OCI-LY7 (cell line): ENCODE data around the gene TMEM223. TPM values are rescaled to one million over a fixed set of nuclear protein-coding genes. Genes with fewer than 3 reads are reported as not detected.

Source experiments
- BruUV-seq: library from RNA; stranded (reverse); fragments of 400-500 nt; replicated peaks from 2 replicates; lab custom pipeline; 2021; lab: Mats Ljungman, UMichigan
- CTCF ChIA-PET: fragments of 300-600 bp; sonication (Branson Sonifier 250); formaldehyde crosslinking; loops from one replicate; lab custom pipeline; 2022; ENCODE audit warnings: antibody characterized with exemption; ENCODE audit not compliant: unreplicated experiment; lab: Charles Lee
- POLR2A ChIA-PET: fragments of 300-600 bp; sonication (Branson Sonifier 250); formaldehyde crosslinking; loops from one replicate; lab custom pipeline; 2022; ENCODE audit warnings: antibody characterized with exemption; lab: Charles Lee
- DNase-seq: peaks from one replicate; pipeline ENCODE4 v3.0.0-alpha.2; 2015; ENCODE audit warnings: low spot score
- H2AFZ ChIP-seq: fragments of 200-600 bp; sonication (generic), shearing (Covaris generic); 2 replicates; pipeline ENCODE4 v1.6.1; 2014; ENCODE audit warnings: mild to moderate bottlenecking, antibody characterized with exemption, low read length, moderate library complexity
- H3K27ac ChIP-seq: fragments of 200-600 bp; sonication (generic); 2 replicates; pipeline ENCODE4 v1.5.1; 2014; ENCODE audit warnings: mixed run types, low read depth, mild to moderate bottlenecking, moderate library complexity, low read length, inconsistent platforms; ENCODE audit not compliant: poor library complexity, severe bottlenecking
- H3K36me3 ChIP-seq: fragments of 200-600 bp; sonication (generic); 2 replicates; pipeline ENCODE4 v1.6.1; 2014; ENCODE audit warnings: mild to moderate bottlenecking, antibody characterized with exemption, low read length, moderate library complexity, mixed read lengths; ENCODE audit not compliant: insufficient read depth
- H3K4me1 ChIP-seq: fragments of 200-600 bp; sonication (generic); 2 replicates; pipeline ENCODE4 v1.5.1; 2014; ENCODE audit warnings: mild to moderate bottlenecking, low read length; ENCODE audit not compliant: insufficient read depth, poor library complexity, severe bottlenecking
- H3K4me2 ChIP-seq: fragments of 200-600 bp; sonication (generic); 2 replicates; pipeline ENCODE4 v1.6.1; 2014; ENCODE audit warnings: mild to moderate bottlenecking, low read length
- H3K4me3 ChIP-seq: fragments of 200-600 bp; sonication (generic); 2 replicates; pipeline ENCODE4 v1.5.1; 2014; ENCODE audit warnings: mild to moderate bottlenecking, low read depth, low read length; ENCODE audit not compliant: poor library complexity, severe bottlenecking
- H3K79me2 ChIP-seq: fragments of 200-600 bp; sonication (generic); 2 replicates; pipeline ENCODE4 v1.6.1; 2016; ENCODE audit warnings: low read depth, mild to moderate bottlenecking, low read length, moderate library complexity, mixed read lengths; ENCODE audit not compliant: insufficient read depth
- H3K9me2 ChIP-seq: fragments of 200-600 bp; sonication (generic); 2 replicates; pipeline ENCODE4 v1.6.1; 2016; ENCODE audit warnings: mild to moderate bottlenecking, low read length, mixed read lengths; ENCODE audit not compliant: insufficient read depth
- H3K9me3 ChIP-seq: fragments of 200-600 bp; sonication (generic); 2 replicates; pipeline ENCODE4 v1.6.1; 2014; ENCODE audit warnings: mild to moderate bottlenecking, mixed run types, low read length, mixed read lengths
- H4K20me1 ChIP-seq: fragments of 200-600 bp; sonication (generic); 2 replicates; pipeline ENCODE4 v1.6.1; 2014; ENCODE audit warnings: mild to moderate bottlenecking, antibody characterized with exemption, low read length, moderate library complexity, mixed read lengths; ENCODE audit not compliant: insufficient read depth
- CTCF ChIP-seq: fragments of 200-600 bp; sonication (generic); conservative IDR thresholded peaks from 2 replicates; pipeline ENCODE4 v1.5.1; 2014; ENCODE audit warnings: mild to moderate bottlenecking, antibody characterized with exemption, low read length, moderate library complexity, mixed read lengths
- EZH2phosphoT487 ChIP-seq: fragments of 200-600 bp; sonication (generic); IDR thresholded peaks from 2 replicates; pipeline ENCODE4 v1.6.1; 2018; ENCODE audit warnings: low read depth, borderline replicate concordance, mild to moderate bottlenecking, mixed run types, antibody characterized with exemption, low read length, moderate library complexity, mixed read lengths
- intact Hi-C: fragments of 100-400 bp; cut with micrococcal nuclease; formaldehyde crosslinking; loops from one replicate; pipeline ENCODE4 v1.10.0; 2022; ENCODE audit not compliant: unreplicated experiment
- total RNA-seq, 2 experiments: library from RNA; depleted of rRNA in 1 of 2; stranded (reverse); fragments of >200 nt in 1 of 2; shearing (Covaris generic) in 1 of 2; gene quantifications; 2 replicates each; pipeline ENCODE4 v1.2.3, GENCODE V29; 2014 to 2022

The TMEM223 gene
- total RNA-seq, 2 experiments from 2014 or later, result 24.4 to 42.9 TPM

GRCh38 chr11:62753736-62754603 lies 37.8 kb downstream of the TMEM223 start, which contains the start of gene ZBTB3:
Gene ZBTB3 (minus strand): TSS chr11:62754160. CDS start chr11:62753664, 496 bp downstream.
- Histone ChIP-seq H3K4me1 (peaks cover 20% of the 10 kb centered on the region), H3K9me2 (no peaks in the 10 kb centered on the region), H3K9me3 (no peaks in the 10 kb centered on the region), H3K4me3 (peak within 1 kb of the TSS; percentile 71), H2AFZ (peak within 1 kb of the TSS; percentile 37), H3K79me2 (no peaks in the 10 kb centered on the region), H4K20me1 (no peaks in the 10 kb centered on the region), H3K27ac (peak within 1 kb of the TSS; percentile 60), H3K4me2 (peak within 1 kb of the TSS; percentile 66), H3K36me3 (no peaks in the 10 kb centered on the region)
- TF ChIP-seq EZH2phosphoT487 (no peak), CTCF (no peak)
- DNase-seq, result peak; percentile 99
- no TSS peak for BruUV-seq
- CTCF ChIA-PET, result interaction anchor here (0.6 to 1.5 kb wide), 4 partner anchors 24 to 130 kb away, joined by 3 to 5 read pairs (median 4); no protein-coding TSS in a partner anchor
- intact Hi-C loops, result no loop called here
- POLR2A ChIA-PET, result interaction anchor here (0.6 to 2.0 kb wide), 37 partner anchors 9 to 856 kb away, joined by 3 to 16 read pairs (median 4); partner anchors contain the start of genes C11orf98, CSKMT, EEF1G and HNRNPUL2

- TF ChIP-seq CTCF (no peak), EZH2phosphoT487 (no peak)
- Histone ChIP-seq H4K20me1 (no peaks in the 10 kb centered on the region), H3K4me1 (peaks cover 23% of the 10 kb centered on the region), H3K9me2 (no peaks in the 10 kb centered on the region), H3K79me2 (no peaks in the 10 kb centered on the region), H3K4me2 (peak overlapping the region; percentile 66), H3K27ac (no peak overlapping the region), H2AFZ (no peak overlapping the region; the same call in 1 of the 2 replicates), H3K9me3 (no peaks in the 10 kb centered on the region), H3K36me3 (no peaks in the 10 kb centered on the region), H3K4me3 (peak overlapping the region; percentile 71)
- ChIA-PET CTCF (interaction anchor here (0.6 to 1.5 kb wide), 3 partner anchors 23 to 131 kb away, joined by 3 to 5 read pairs (median 3); no protein-coding TSS in a partner anchor), POLR2A (interaction anchor here (0.6 to 2.0 kb wide), 32 partner anchors 9 to 162 kb away, joined by 3 to 16 read pairs (median 5); partner anchors contain the start of genes C11orf98, CSKMT, HNRNPUL2 and INTS5)
- no peak for DNase-seq
- intact Hi-C loops, result no loop called here
- BruUV-seq, result TSS peak; percentile 85
Observed at GRCh38 chr11:62752994-62753735, 38.6 kb downstream of the TMEM223 start.
